ENCODE results near the gene CPEB4.

DNA sequence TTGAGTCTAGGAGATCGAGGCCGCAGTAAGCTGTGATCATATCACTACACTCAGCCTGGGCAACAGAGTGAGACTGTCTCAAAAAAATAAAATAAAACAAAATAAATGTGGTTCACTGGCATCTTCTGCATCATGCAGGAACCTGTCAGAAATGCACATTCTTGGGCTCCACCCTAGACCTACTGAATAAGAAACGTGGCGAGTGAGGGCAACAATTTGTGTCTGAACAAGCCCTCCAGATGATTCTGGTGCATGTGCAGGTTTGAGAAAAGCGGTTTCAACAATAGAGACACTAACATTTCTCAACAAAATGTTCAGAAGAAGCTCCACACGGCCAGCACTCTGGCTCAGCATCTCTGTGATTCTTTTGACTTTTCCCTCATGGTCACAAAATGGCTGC, 42.8 kb upstream of the CPEB4 start:
- TF ChIP-seq, protein P1, sequence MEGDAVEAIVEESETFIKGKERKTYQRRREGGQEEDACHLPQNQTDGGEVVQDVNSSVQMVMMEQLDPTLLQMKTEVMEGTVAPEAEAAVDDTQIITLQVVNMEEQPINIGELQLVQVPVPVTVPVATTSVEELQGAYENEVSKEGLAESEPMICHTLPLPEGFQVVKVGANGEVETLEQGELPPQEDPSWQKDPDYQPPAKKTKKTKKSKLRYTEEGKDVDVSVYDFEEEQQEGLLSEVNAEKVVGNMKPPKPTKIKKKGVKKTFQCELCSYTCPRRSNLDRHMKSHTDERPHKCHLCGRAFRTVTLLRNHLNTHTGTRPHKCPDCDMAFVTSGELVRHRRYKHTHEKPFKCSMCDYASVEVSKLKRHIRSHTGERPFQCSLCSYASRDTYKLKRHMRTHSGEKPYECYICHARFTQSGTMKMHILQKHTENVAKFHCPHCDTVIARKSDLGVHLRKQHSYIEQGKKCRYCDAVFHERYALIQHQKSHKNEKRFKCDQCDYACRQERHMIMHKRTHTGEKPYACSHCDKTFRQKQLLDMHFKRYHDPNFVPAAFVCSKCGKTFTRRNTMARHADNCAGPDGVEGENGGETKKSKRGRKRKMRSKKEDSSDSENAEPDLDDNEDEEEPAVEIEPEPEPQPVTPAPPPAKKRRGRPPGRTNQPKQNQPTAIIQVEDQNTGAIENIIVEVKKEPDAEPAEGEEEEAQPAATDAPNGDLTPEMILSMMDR (IDR thresholded peaks at IDR 0.05) = no peak
- no peak for TF ChIP-seq ZFX (IDR thresholded peaks at IDR 0.05; ENCODE audit: borderline replicate concordance)
